Lung (tissue), 12 donors: ENCODE results near the gene GALNT9. TPM values are rescaled to one million over a fixed set of nuclear protein-coding genes. Genes with fewer than 3 reads are reported as not detected.

Experiments
- ATAC-seq: fragments of 200-7000 bp; cut with Tn5 transposase; one replicate; pipeline ENCODE4 v1.9.1; 2020; ENCODE audit warnings: moderate number of reproducible peaks; ENCODE audit not compliant: insufficient read depth, low FRiP score
- DNase-seq, 3 donors: peaks; one replicate each; pipeline ENCODE4 v3.0.0-alpha.2; 2013 to 2017
- H3K27ac ChIP-seq, 2 donors: one replicate each; pipeline ENCODE4 v1.5.1; 2013; ENCODE audit warnings: mild to moderate bottlenecking in 2 of 2, moderate library complexity in 2 of 2, control low read depth in 1 of 2, inconsistent platforms in 1 of 2, low read depth in 1 of 2, low read length in 1 of 2
- H3K27me3 ChIP-seq, 3 donors: one replicate each; pipeline ENCODE4 v1.5.1; 2013; ENCODE audit warnings: low read length in 2 of 3; ENCODE audit not compliant: control insufficient read depth in 3 of 3, insufficient read depth in 3 of 3
- H3K36me3 ChIP-seq, 4 donors: one replicate each; pipeline ENCODE4 v1.5.1; 2013; ENCODE audit warnings: low read length in 4 of 4, mild to moderate bottlenecking in 1 of 4, moderate library complexity in 1 of 4; ENCODE audit not compliant: control insufficient read depth in 4 of 4, insufficient read depth in 4 of 4
- H3K4me1 ChIP-seq, 5 donors: one replicate each; pipeline ENCODE4 v1.5.1; 2013; ENCODE audit warnings: low read length in 5 of 5, mild to moderate bottlenecking in 2 of 5, moderate library complexity in 1 of 5; ENCODE audit not compliant: control insufficient read depth in 5 of 5, insufficient read depth in 5 of 5
- H3K4me3 ChIP-seq: one replicate; pipeline ENCODE4 v1.5.1; 2013; ENCODE audit warnings: mild to moderate bottlenecking, control low read depth, moderate library complexity
- H3K9ac ChIP-seq, 2 donors: one replicate each; pipeline ENCODE4 v1.5.1; 2013; ENCODE audit warnings: low read length in 2 of 2, control low read depth in 1 of 2; ENCODE audit not compliant: insufficient read depth in 1 of 2
- H3K9me3 ChIP-seq, 4 donors: one replicate each; pipeline ENCODE4 v1.5.1; 2013; ENCODE audit warnings: low read length in 3 of 4, mild to moderate bottlenecking in 1 of 4, moderate library complexity in 1 of 4; ENCODE audit not compliant: control insufficient read depth in 4 of 4, insufficient read depth in 3 of 4
- CTCF ChIP-seq: IDR thresholded peaks from 2 replicates; pipeline ENCODE4 v1.5.1; 2012; ENCODE audit warnings: mild to moderate bottlenecking; ENCODE audit errors: control extremely low read depth, extremely low read depth
- WGBS, 2 donors: extraction: QIAGEN DNeasy Blood & Tissue Kit; methylation state at CpG; one replicate each; pipeline ENCODE4 v1.1.7; 2013; 5-methylcytosine and 5-hydroxymethylcytosine counted together
- polyA plus RNA-seq, 2 donors: library from polyadenylated mRNA; stranded (reverse); fragments of 200-250 nt; gene quantifications; one replicate each; pipeline ENCODE4 v1.2.1, GENCODE V29; 2013
- total RNA-seq, 2 donors: library from RNA; depleted of rRNA in 1 of 2; stranded (reverse); fragments of >200 nt in 1 of 2; gene quantifications; one replicate each; pipeline ENCODE4 v1.2.1, GENCODE V29; 2014 to 2021
- donor health status: control.
- donor health status: control.
- donor health status: Bipolar disorder and iron deficiency.
- donor health status: healthy.
- donor health status: DM: yes; HTN: yes; CAD: no.

GALNT9 gene
- total and polyA plus RNA-seq, 4 donors, result 0.13 to 1.7 (median 0.79) TPM

GRCh38 chr12:132277949-132278348 lies 51.4 kb downstream of the GALNT9 start:
- 35 to 44% methylated on average over 12 of the region's 12 CpGs for WGBS, 2 donors
- peaks cover 0 to 71% (median 24%) of the 10 kb centered on the region in 5 donors for H3K4me1 ChIP-seq
- no peak for ATAC-seq

GRCh38 chr12:132277374-132277941 lies 51.9 kb downstream of the GALNT9 start:
- H3K9me3 ChIP-seq, result peaks cover 0 to 12% (median 0%) of the 10 kb centered on the region in 4 donors
- WGBS, 2 donors, result 39 to 52% methylated on average over 31 of the region's 31 CpGs
- H3K9ac ChIP-seq, result no peak overlapping the region
- peaks cover 2 to 18% (median 4%) of the 10 kb centered on the region in 3 donors for H3K27me3 ChIP-seq
- no peaks in the 10 kb centered on the region for H3K36me3 ChIP-seq
- TF ChIP-seq CTCF, result no peak
- no peak overlapping the region for H3K27ac ChIP-seq
- peak; percentile 70 to 74 (median 71) for DNase-seq
- H3K4me1 ChIP-seq, result peaks cover 0 to 70% (median 24%) of the 10 kb centered on the region in 5 donors
- no peak for ATAC-seq
- H3K4me3 ChIP-seq, result no peak overlapping the region

More at GRCh38 chr12:132277949-132278348, 51.4 kb downstream of the GALNT9 start:
- Histone ChIP-seq H3K9ac (no peak overlapping the region), H3K27ac (no peak overlapping the region), H3K4me3 (no peak overlapping the region), H3K36me3 (no peaks in the 10 kb centered on the region), H3K27me3 (peaks cover 0 to 18% (median 4%) of the 10 kb centered on the region in 3 donors), H3K9me3 (peaks cover 0 to 12% (median 0%) of the 10 kb centered on the region in 4 donors)
- no peak for TF ChIP-seq CTCF
- no peak for DNase-seq

- TF ChIP-seq CTCF, result no peak
- peaks cover 0 to 12% (median 0%) of the 10 kb centered on the region in 4 donors for H3K9me3 ChIP-seq
- WGBS, 2 donors, result 48 to 59% methylated on average over 12 of the region's 12 CpGs
- peak overlapping the region in 1 of 2 donors; percentile 38 for H3K9ac ChIP-seq
- DNase-seq (peak; percentile 72 to 80 (median 79)), ATAC-seq (no peak)
- peaks cover 0 to 70% (median 24%) of the 10 kb centered on the region in 5 donors for H3K4me1 ChIP-seq
- no peak overlapping the region for H3K4me3 ChIP-seq
- no peaks in the 10 kb centered on the region for H3K36me3 ChIP-seq
- H3K27me3 ChIP-seq, result peaks cover 3 to 16% (median 4%) of the 10 kb centered on the region in 3 donors
- H3K27ac ChIP-seq, result no peak overlapping the region
These were observed 52.5 kb downstream of the GALNT9 start for GRCh38 chr12:132276827-132277373.
